Esophagus squamous epithelium (tissue), 4 donors: ENCODE data around the gene RHOU.

Source experiments
- POLR2A ChIP-seq, 4 donors: fragments of 450-650 bp; IDR thresholded peaks; one replicate each; pipeline ENCODE4 v1.6.1; 2017; ENCODE audit warnings: antibody characterized with exemption in 4 of 4, mild to moderate bottlenecking in 4 of 4, moderate library complexity in 3 of 4
- TF ChIP-seq, protein P1 (sequence below), 6 experiments: fragments of 450-650 bp in 4 of 6; fragments of 200-600 bp in 2 of 6; sonication (generic) in 2 of 6; IDR thresholded peaks; one replicate each; pipeline ENCODE4 v1.5.1; 2016 to 2019; ENCODE audit warnings: antibody characterized with exemption in 6 of 6, mild to moderate bottlenecking in 4 of 6, moderate library complexity in 4 of 6

DNA sequence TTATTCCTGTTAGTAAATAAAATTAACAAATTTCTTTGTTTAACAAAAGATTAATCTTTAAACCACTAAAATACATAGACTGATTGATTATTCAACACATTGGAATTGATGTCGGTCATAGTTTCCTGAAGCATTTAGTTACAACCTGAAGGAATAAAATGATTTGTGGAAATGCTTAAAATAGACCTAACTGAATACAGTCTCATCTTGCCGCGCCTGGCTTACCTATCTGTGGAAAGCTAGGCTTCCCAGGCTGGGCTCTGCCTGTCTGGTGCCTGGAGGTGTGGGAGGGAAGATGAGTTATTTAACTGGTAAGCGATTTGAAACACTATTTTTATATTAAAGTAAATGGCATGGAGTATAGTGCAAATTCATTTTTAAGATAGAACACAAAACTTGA is 10.2 kb downstream of the RHOU start:
- TF ChIP-seq, protein P1, sequence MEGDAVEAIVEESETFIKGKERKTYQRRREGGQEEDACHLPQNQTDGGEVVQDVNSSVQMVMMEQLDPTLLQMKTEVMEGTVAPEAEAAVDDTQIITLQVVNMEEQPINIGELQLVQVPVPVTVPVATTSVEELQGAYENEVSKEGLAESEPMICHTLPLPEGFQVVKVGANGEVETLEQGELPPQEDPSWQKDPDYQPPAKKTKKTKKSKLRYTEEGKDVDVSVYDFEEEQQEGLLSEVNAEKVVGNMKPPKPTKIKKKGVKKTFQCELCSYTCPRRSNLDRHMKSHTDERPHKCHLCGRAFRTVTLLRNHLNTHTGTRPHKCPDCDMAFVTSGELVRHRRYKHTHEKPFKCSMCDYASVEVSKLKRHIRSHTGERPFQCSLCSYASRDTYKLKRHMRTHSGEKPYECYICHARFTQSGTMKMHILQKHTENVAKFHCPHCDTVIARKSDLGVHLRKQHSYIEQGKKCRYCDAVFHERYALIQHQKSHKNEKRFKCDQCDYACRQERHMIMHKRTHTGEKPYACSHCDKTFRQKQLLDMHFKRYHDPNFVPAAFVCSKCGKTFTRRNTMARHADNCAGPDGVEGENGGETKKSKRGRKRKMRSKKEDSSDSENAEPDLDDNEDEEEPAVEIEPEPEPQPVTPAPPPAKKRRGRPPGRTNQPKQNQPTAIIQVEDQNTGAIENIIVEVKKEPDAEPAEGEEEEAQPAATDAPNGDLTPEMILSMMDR (IDR thresholded peaks at IDR 0.05), result no peak
- no peak for TF ChIP-seq POLR2A (IDR thresholded peaks at IDR 0.05)
